ENCODE measurements around the gene TNFRSF25. TPM values are rescaled to one million over a fixed set of nuclear protein-coding genes. Genes with fewer than 3 reads are reported as not detected.
A peak's percentile ranks its signal among the peaks of the same experiment; 100 is the strongest.

The TNFRSF25 gene
- total RNA-seq, 2 experiments from 2014 or later: 88.5 to 92.8 TPM

- Mint-ChIP-seq H3K4me1 (peaks cover 15% of the 10 kb centered on the region), H3K36me3 (ENCODE audit: low read depth) (no peaks in the 10 kb centered on the region), H3K4me3 (peak overlapping the region; percentile 13), H3K9me3 (no peaks in the 10 kb centered on the region), H3K27ac (no peak overlapping the region), H3K27me3 (peaks cover 49% of the 10 kb centered on the region)
- no peak for DNase-seq
- ChIA-PET POLR2A (no interaction called here), CTCF (interaction anchor here (0.8 to 4.2 kb wide), 17 partner anchors 9 to 178 kb away, joined by 3 to 17 read pairs (median 4); no protein-coding TSS in a partner anchor)
Measured at GRCh38 chr1:6424000-6424565, 41.9 kb downstream of the TNFRSF25 start.

- Mint-ChIP-seq H3K9me3 (no peaks in the 10 kb centered on the region), H3K36me3 (ENCODE audit: low read depth) (no peaks in the 10 kb centered on the region), H3K4me1 (peaks cover 15% of the 10 kb centered on the region), H3K27ac (no peak overlapping the region), H3K4me3 (no peak overlapping the region), H3K27me3 (peaks cover 53% of the 10 kb centered on the region)
- POLR2A ChIA-PET: no interaction called here
- CTCF ChIA-PET: interaction anchor here (0.6 to 4.2 kb wide), 20 partner anchors 9 to 186 kb away, joined by 3 to 17 read pairs (median 4); no protein-coding TSS in a partner anchor
- DNase-seq: peak; percentile 73
Measured at GRCh38 chr1:6423321-6423999, 42.5 kb downstream of the TNFRSF25 start.

GRCh38 chr1:6421266-6421665 lies 44.7 kb downstream of the TNFRSF25 start:
- ChIA-PET CTCF (interaction anchor here (0.8 to 4.2 kb wide), 6 partner anchors 16 to 175 kb away, joined by 3 to 17 read pairs (median 4); no protein-coding TSS in a partner anchor), POLR2A (interaction anchor here (0.6 kb wide), 1 partner anchor 542 kb away, joined by 4 read pairs; no protein-coding TSS in a partner anchor)
- H3K4me1 Mint-ChIP-seq: peaks cover 15% of the 10 kb centered on the region
- DNase-seq: no peak
- H3K9me3 Mint-ChIP-seq: no peaks in the 10 kb centered on the region
- H3K4me3 Mint-ChIP-seq: no peak overlapping the region
- H3K27ac Mint-ChIP-seq: no peak overlapping the region
- no peaks in the 10 kb centered on the region for H3K36me3 Mint-ChIP-seq (ENCODE audit: low read depth)
- peaks cover 72% of the 10 kb centered on the region for H3K27me3 Mint-ChIP-seq

- Mint-ChIP-seq H3K27ac (no peak overlapping the region), H3K4me3 (no peak overlapping the region), H3K27me3 (peaks cover 74% of the 10 kb centered on the region), H3K9me3 (no peaks in the 10 kb centered on the region), H3K4me1 (peaks cover 16% of the 10 kb centered on the region), H3K36me3 (ENCODE audit: low read depth) (no peaks in the 10 kb centered on the region)
- POLR2A ChIA-PET: interaction anchor here (0.6 kb wide), 1 partner anchor 542 kb away, joined by 4 read pairs; no protein-coding TSS in a partner anchor
- CTCF ChIA-PET: interaction anchor here (0.9 to 4.2 kb wide), 5 partner anchors 15 to 174 kb away, joined by 3 to 17 read pairs (median 3); no protein-coding TSS in a partner anchor
- DNase-seq: no peak
Measured at GRCh38 chr1:6420454-6421042, 45.4 kb downstream of the TNFRSF25 start.

DNA sequence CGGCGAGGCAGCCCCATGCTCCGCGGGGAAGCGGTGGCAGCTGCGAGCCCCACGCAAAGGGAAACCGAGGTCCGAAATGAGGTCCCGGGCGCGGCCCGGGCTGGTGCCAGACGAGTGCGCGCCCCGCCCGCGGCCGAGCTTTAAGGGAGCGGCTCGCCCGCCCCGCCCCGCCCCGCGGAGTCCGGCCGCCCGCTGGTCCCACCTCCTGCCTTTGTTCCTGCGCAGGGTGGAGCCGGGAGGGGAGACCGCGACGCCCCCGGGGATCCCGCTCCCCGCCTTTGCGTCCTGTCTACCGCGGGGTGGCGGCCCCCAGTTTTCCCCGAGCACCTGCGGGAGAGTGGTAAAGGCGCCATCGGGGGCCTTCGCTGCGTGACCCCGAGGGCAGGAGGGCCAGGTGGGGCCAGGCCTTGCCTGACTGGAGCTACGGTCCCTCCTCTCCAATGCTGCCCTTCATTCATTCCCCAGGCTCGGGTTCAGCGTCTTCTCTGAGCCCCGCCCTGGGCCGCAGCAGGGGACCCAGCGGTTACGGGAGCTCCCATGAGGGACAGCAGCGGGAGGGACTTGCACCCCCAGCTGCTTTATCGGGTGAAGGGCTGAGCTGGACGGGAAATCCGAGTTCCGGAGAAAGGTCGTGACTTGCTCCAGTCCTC lies 46.0 kb downstream of the TNFRSF25 start, which contains the start of gene HES2:
HES2 (minus strand) TSS at position 116 of the 650 bp plus-strand sequence; CDS start at position 17, 99 bp downstream.
- Mint-ChIP-seq H3K4me3 (no peak within 1 kb of the TSS), H3K36me3 (ENCODE audit: low read depth) (no peaks in the 10 kb centered on the region), H3K4me1 (peaks cover 17% of the 10 kb centered on the region), H3K9me3 (no peaks in the 10 kb centered on the region), H3K27ac (no peak within 1 kb of the TSS), H3K27me3 (peaks cover 72% of the 10 kb centered on the region)
- POLR2A ChIA-PET: no interaction called here
- peak; percentile 20 for DNase-seq
- CTCF ChIA-PET: interaction anchor here (0.9 to 4.2 kb wide), 5 partner anchors 15 to 175 kb away, joined by 3 to 17 read pairs (median 8); no protein-coding TSS in a partner anchor

DNA sequence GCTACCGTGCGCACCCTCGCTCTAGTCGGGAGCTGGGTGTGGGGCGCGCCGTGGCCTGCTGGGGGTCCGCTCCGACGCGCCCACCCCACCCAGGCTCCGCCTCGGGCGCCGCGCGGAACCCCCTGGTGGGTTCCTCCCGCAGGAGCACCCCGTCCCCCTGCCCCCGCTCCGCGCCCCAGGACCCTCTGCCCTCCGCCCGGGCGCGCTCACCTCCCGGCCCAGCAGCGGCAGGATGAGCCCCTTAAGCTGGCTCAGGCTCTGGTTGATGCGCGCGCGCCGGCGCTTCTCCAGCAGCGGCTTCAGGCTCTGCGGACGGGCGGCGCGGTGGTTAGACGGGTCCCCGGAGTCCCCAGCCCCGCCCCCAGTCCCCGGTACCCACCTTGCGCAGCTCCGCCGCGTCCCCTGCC lies 46.6 kb downstream of the TNFRSF25 start:
- no peak for DNase-seq
- H3K4me3 Mint-ChIP-seq: no peak overlapping the region
- H3K27me3 Mint-ChIP-seq: peaks cover 74% of the 10 kb centered on the region
- H3K4me1 Mint-ChIP-seq: peaks cover 20% of the 10 kb centered on the region
- no peaks in the 10 kb centered on the region for H3K36me3 Mint-ChIP-seq (ENCODE audit: low read depth)
- POLR2A ChIA-PET: no interaction called here
- CTCF ChIA-PET: interaction anchor here (1.4 to 3.4 kb wide), 4 partner anchors 14 to 174 kb away, joined by 6 to 13 read pairs (median 8); no protein-coding TSS in a partner anchor
- no peak overlapping the region for H3K27ac Mint-ChIP-seq
- no peaks in the 10 kb centered on the region for H3K9me3 Mint-ChIP-seq

DNA sequence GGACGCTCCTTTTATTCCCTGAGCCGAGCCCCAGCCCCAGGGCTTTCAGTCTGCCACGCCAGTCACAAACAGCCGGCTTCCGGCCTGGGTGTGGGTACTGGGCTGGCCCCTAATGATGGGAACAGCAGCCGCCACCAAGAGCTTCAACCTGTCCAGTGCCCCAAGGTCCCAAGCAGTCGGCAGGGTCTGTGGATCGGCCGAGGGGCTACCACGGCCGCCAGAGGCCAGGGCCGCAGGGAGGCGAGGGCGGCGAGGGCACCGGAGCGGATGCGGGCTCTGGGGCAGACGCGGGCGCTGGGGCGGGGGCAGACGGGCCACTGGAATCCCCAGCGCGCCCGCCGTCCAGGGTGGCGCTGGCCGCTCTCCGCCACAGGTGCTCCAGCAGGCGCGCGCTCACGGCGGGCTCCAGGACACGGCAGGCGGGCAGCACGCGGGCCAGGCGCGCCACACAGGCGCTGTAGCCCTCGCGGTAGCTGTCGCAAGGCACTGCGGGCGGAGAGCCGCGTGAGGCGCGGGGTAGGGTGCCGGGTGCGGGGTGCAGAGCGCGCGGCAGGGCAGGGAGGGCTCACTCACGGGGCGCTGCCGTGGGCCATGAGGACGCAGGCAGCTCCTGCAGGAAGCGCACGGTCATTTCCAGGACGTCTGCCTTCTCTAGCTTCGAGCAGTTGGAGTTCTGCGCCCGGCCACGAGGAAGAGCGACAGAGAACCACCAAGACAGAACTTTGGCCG lies 47.1 kb downstream of the TNFRSF25 start:
- POLR2A ChIA-PET: no interaction called here
- H3K4me3 Mint-ChIP-seq: no peak overlapping the region
- no peaks in the 10 kb centered on the region for H3K9me3 Mint-ChIP-seq
- DNase-seq: no peak
- H3K4me1 Mint-ChIP-seq: peaks cover 18% of the 10 kb centered on the region
- no peaks in the 10 kb centered on the region for H3K36me3 Mint-ChIP-seq (ENCODE audit: low read depth)
- CTCF ChIA-PET: interaction anchor here (0.7 to 3.4 kb wide), 6 partner anchors 10 to 174 kb away, joined by 3 to 13 read pairs (median 6); no protein-coding TSS in a partner anchor
- H3K27me3 Mint-ChIP-seq: peaks cover 73% of the 10 kb centered on the region
- H3K27ac Mint-ChIP-seq: no peak overlapping the region

- peaks cover 72% of the 10 kb centered on the region for H3K27me3 Mint-ChIP-seq
- POLR2A ChIA-PET: no interaction called here
- no peak overlapping the region for H3K27ac Mint-ChIP-seq
- no peaks in the 10 kb centered on the region for H3K9me3 Mint-ChIP-seq
- no peak overlapping the region for H3K4me3 Mint-ChIP-seq
- peaks cover 15% of the 10 kb centered on the region for H3K4me1 Mint-ChIP-seq
- no peaks in the 10 kb centered on the region for H3K36me3 Mint-ChIP-seq (ENCODE audit: low read depth)
- CTCF ChIA-PET: interaction anchor here (0.8 to 3.4 kb wide), 5 partner anchors 11 to 173 kb away, joined by 3 to 13 read pairs (median 7); no protein-coding TSS in a partner anchor
- no peak for DNase-seq
Measured at GRCh38 chr1:6417961-6418667, 47.9 kb downstream of the TNFRSF25 start.

GRCh38 chr1:6416906-6417305 lies 49.1 kb downstream of the TNFRSF25 start:
- H3K9me3 Mint-ChIP-seq: no peaks in the 10 kb centered on the region
- H3K36me3 Mint-ChIP-seq (ENCODE audit: low read depth): no peaks in the 10 kb centered on the region

DNA sequence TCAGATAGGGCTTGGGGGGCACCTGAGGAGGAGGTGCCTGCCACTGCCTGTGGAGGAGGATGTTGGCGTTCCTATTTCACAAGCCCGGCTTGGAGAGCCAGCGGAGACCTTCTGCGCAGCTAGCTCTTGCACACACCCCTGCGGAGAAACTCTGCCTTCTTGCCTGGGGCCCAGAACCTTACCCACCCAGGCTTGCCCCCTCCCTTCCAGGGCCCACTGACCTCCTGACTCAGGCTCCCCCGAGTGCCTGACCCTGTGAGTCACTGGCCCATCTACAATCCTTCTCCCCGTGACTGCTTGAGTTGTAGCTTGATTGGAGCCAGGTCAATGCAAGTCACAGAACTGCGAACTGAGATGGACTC lies 49.7 kb downstream of the TNFRSF25 start:
- peaks cover 64% of the 10 kb centered on the region for H3K27me3 Mint-ChIP-seq
- CTCF ChIA-PET: interaction anchor here (2.1 kb wide), 1 partner anchor 68 kb away, joined by 11 read pairs; no protein-coding TSS in a partner anchor
- no peak overlapping the region for H3K4me3 Mint-ChIP-seq
- H3K9me3 Mint-ChIP-seq: no peaks in the 10 kb centered on the region
- no peak for DNase-seq
- POLR2A ChIA-PET: no interaction called here
- H3K36me3 Mint-ChIP-seq (ENCODE audit: low read depth): no peaks in the 10 kb centered on the region
- H3K4me1 Mint-ChIP-seq: peaks cover 10% of the 10 kb centered on the region
- no peak overlapping the region for H3K27ac Mint-ChIP-seq

More at GRCh38 chr1:6416906-6417305, 49.1 kb downstream of the TNFRSF25 start:
- CTCF ChIA-PET: interaction anchor here (1.3 kb wide), 1 partner anchor 69 kb away, joined by 3 read pairs; no protein-coding TSS in a partner anchor
- H3K4me1 Mint-ChIP-seq: peaks cover 15% of the 10 kb centered on the region
- H3K4me3 Mint-ChIP-seq: no peak overlapping the region
- no peak overlapping the region for H3K27ac Mint-ChIP-seq
- POLR2A ChIA-PET: no interaction called here
- H3K27me3 Mint-ChIP-seq: peaks cover 68% of the 10 kb centered on the region
- no peak for DNase-seq

DNA sequence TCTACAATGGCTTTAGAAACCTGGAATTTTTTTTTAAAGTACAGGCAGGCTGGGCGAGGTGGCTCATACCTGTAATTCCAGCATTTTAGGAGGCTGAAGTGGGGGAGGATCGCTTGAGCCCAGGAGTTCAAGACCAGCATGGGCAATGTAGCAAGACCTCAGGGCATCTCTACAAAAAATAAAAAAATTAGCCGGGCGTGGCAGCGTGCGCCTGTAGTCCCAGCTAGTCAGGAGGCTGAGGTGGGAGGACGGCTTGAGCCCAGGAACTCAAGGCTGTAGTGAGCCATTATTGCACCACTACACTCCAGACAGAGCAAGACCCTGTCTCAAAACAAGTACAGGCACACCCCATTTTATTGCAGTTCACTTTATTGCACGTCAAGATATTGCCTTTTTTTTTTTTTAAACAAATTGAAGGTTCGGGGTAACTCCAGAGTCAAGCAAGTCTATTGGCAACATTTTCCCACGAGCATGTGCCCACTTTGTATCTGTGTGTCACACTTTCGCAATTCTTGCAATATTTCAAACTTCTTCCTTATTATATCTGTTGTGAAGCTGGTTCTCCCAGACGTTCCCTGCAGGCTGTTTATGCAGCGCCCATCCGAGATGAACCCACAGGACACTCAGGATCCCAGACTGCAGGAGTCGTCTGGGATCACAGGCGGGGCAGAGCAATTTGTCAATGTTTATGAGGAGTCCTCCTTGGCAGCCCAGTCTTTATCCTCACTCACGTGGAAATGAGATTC lies 50.9 kb downstream of the TNFRSF25 start:
- POLR2A ChIA-PET: no interaction called here
- no peak for DNase-seq
- Mint-ChIP-seq H3K36me3 (ENCODE audit: low read depth) (no peaks in the 10 kb centered on the region), H3K27ac (no peak overlapping the region), H3K9me3 (no peaks in the 10 kb centered on the region), H3K27me3 (peaks cover 58% of the 10 kb centered on the region), H3K4me1 (peaks cover 10% of the 10 kb centered on the region), H3K4me3 (no peak overlapping the region)
- CTCF ChIA-PET: interaction anchor here (0.8 to 2.1 kb wide), 8 partner anchors 8 to 169 kb away, joined by 3 to 11 read pairs (median 4); no protein-coding TSS in a partner anchor

Measured in activated CD4-positive, alpha-beta T cell treated with anti-CD3 and anti-CD28 coated beads, Interleukin-2, amount 10 ng/mL, durations not matched to agents 7 days and 5 days (primary cell).